GM23248 (cell line): ENCODE results near the gene CD300A. TPM values are rescaled to one million over a fixed set of nuclear protein-coding genes. Genes with fewer than 3 reads are reported as not detected.

ENCODE experiments used
- DNase-seq: peaks from one replicate; pipeline ENCODE4 v3.0.0-alpha.2; 2015
- H2AFZ ChIP-seq: fragments of 200-600 bp; sonication (generic); 2 replicates; pipeline ENCODE4 v1.6.1; 2016; ENCODE audit warnings: antibody characterized with exemption
- H3F3A ChIP-seq: fragments of 200-600 bp; sonication (generic); 2 replicates; pipeline ENCODE4 v1.6.1; 2016; ENCODE audit warnings: mild to moderate bottlenecking, antibody characterized with exemption, mixed run types; ENCODE audit not compliant: insufficient read depth
- H3K27ac ChIP-seq: fragments of 200-600 bp; sonication (generic); 2 replicates; pipeline ENCODE4 v1.5.1; 2016; ENCODE audit warnings: mild to moderate bottlenecking
- H3K27me3 ChIP-seq: fragments of 200-600 bp; sonication (generic); replicated peaks from 2 replicates; pipeline ENCODE4 v1.6.1; 2016; ENCODE audit warnings: mild to moderate bottlenecking; ENCODE audit not compliant: insufficient read depth
- H3K36me3 ChIP-seq: fragments of 200-600 bp; sonication (generic); 2 replicates; pipeline ENCODE4 v1.6.1; 2016; ENCODE audit warnings: low read depth, mild to moderate bottlenecking
- H3K4me1 ChIP-seq: fragments of 200-600 bp; sonication (generic); 2 replicates; pipeline ENCODE4 v1.6.1; 2016; ENCODE audit warnings: mild to moderate bottlenecking; ENCODE audit not compliant: insufficient read depth
- H3K4me2 ChIP-seq: fragments of 200-600 bp; sonication (generic); one replicate; pipeline ENCODE4 v1.6.1; 2016; ENCODE audit warnings: mild to moderate bottlenecking; ENCODE audit not compliant: unreplicated experiment
- H3K4me3 ChIP-seq: fragments of 200-600 bp; sonication (generic); 2 replicates; pipeline ENCODE4 v1.5.1; 2016; ENCODE audit warnings: mild to moderate bottlenecking
- H3K79me2 ChIP-seq: fragments of 200-600 bp; sonication (generic); 2 replicates; pipeline ENCODE4 v1.6.1; 2016; ENCODE audit warnings: mild to moderate bottlenecking; ENCODE audit not compliant: insufficient read depth
- H3K9ac ChIP-seq: fragments of 200-600 bp; sonication (generic); 2 replicates; pipeline ENCODE4 v1.6.1; 2016; ENCODE audit warnings: mild to moderate bottlenecking
- H3K9me2 ChIP-seq: fragments of 200-600 bp; sonication (generic); 2 replicates; pipeline ENCODE4 v1.6.1; 2016; ENCODE audit warnings: mixed run types, mild to moderate bottlenecking, moderate library complexity; ENCODE audit not compliant: insufficient read depth
- H3K9me3 ChIP-seq: fragments of 200-600 bp; sonication (generic); one replicate; pipeline ENCODE4 v1.6.1; 2017; ENCODE audit warnings: low read depth
- H4K20me1 ChIP-seq: fragments of 200-600 bp; sonication (generic); 2 replicates; pipeline ENCODE4 v1.6.0; 2016; ENCODE audit not compliant: insufficient read depth
- EZH2 ChIP-seq: fragments of 200-600 bp; sonication (generic); IDR thresholded peaks from 2 replicates; pipeline ENCODE4 v1.6.1; 2018; ENCODE audit warnings: antibody characterized with exemption, mild to moderate bottlenecking; ENCODE audit not compliant: insufficient read depth, poor library complexity, severe bottlenecking
- EZH2phosphoT487 ChIP-seq: fragments of 200-600 bp; sonication (generic); IDR thresholded peaks from 2 replicates; pipeline ENCODE4 v1.6.1; 2018; ENCODE audit warnings: antibody characterized with exemption, moderate library complexity, mild to moderate bottlenecking, low read depth; ENCODE audit not compliant: insufficient read depth
- WGBS, 2 experiments: methylation state at CpG; one replicate each; pipeline ENCODE4 v1.1.6; 2015 to 2017; ENCODE audit warnings: low lambda C conversion rate in 2 of 2, low coverage in 1 of 2; ENCODE audit errors: missing lambda C conversion rate in 2 of 2; 5-methylcytosine and 5-hydroxymethylcytosine counted together
- in situ Hi-C: fragments of 300-500 bp; cut with MboI; formaldehyde crosslinking; loops from 2 replicates; pipeline ENCODE4 v1.15.0; 2020
- polyA plus RNA-seq: library from polyadenylated mRNA; unstranded; fragments of >200 nt; fragmentation: Nextera tagmentation; extraction: Ambion mirVana; gene quantifications from 2 replicates; pipeline ENCODE4 v1.2.1, GENCODE V29; 2016
- total RNA-seq: library from RNA; depleted of rRNA; stranded (reverse); fragments of >200 nt; shearing (Covaris generic); gene quantifications from 2 replicates; pipeline ENCODE4 v1.2.3, GENCODE V29; 2014

Gene CD300A
- total and polyA plus RNA-seq, 2 experiments from 2014 or later, result not detected

- H3K27ac ChIP-seq, result no peak overlapping the region
- H3K9me2 ChIP-seq, result no peaks in the 10 kb centered on the region
- peaks cover 4% of the 10 kb centered on the region; the same call in 1 of the 2 replicates for H3K27me3 ChIP-seq
- no peaks in the 10 kb centered on the region for H3K4me1 ChIP-seq
- no peaks in the 10 kb centered on the region for H3K36me3 ChIP-seq
- no peak overlapping the region for H3K4me3 ChIP-seq
- in situ Hi-C loops, result no loop called here
- H2AFZ ChIP-seq, result peak overlapping the region; percentile 56; the same call in 1 of the 2 replicates
- no peak for TF ChIP-seq EZH2phosphoT487
- no peak for TF ChIP-seq EZH2
- 28 to 32% methylated on average over 25 to 28 of the region's 28 CpGs for WGBS, 2 experiments
- H3K79me2 ChIP-seq, result no peaks in the 10 kb centered on the region
- peak; percentile 25 for DNase-seq
- no peak overlapping the region for H3K4me2 ChIP-seq
- H3K9ac ChIP-seq, result no peak overlapping the region
- no peaks in the 10 kb centered on the region for H3F3A ChIP-seq
- no peaks in the 10 kb centered on the region for H4K20me1 ChIP-seq
- H3K9me3 ChIP-seq, result no peaks in the 10 kb centered on the region
Observed at GRCh38 chr17:74442670-74443515, 23.5 kb upstream of the CD300A start.

- no peak overlapping the region for H3K27ac ChIP-seq
- no peak overlapping the region for H2AFZ ChIP-seq
- no peaks in the 10 kb centered on the region for H3F3A ChIP-seq
- DNase-seq, result no peak
- no peak overlapping the region for H3K4me2 ChIP-seq
- WGBS, 2 experiments, result 78 to 80% methylated on average over 8 of the region's 8 CpGs
- no peaks in the 10 kb centered on the region for H3K36me3 ChIP-seq
- H3K9me3 ChIP-seq, result no peaks in the 10 kb centered on the region
- H4K20me1 ChIP-seq, result no peaks in the 10 kb centered on the region
- H3K79me2 ChIP-seq, result no peaks in the 10 kb centered on the region
- no peaks in the 10 kb centered on the region for H3K9me2 ChIP-seq
- TF ChIP-seq EZH2phosphoT487 (no peak), EZH2 (no peak)
- in situ Hi-C loops, result no loop called here
- H3K4me1 ChIP-seq, result no peaks in the 10 kb centered on the region
- H3K27me3 ChIP-seq, result peaks cover 4% of the 10 kb centered on the region; the same call in 1 of the 2 replicates
- no peak overlapping the region for H3K4me3 ChIP-seq
- no peak overlapping the region for H3K9ac ChIP-seq
Observed at GRCh38 chr17:74443516-74444296, 22.7 kb upstream of the CD300A start.

- no peaks in the 10 kb centered on the region for H3K4me1 ChIP-seq
- peaks cover 4% of the 10 kb centered on the region; the same call in 1 of the 2 replicates for H3K27me3 ChIP-seq
- H3F3A ChIP-seq, result no peaks in the 10 kb centered on the region
- H3K36me3 ChIP-seq, result no peaks in the 10 kb centered on the region
- H3K27ac ChIP-seq, result no peak overlapping the region
- H3K9me2 ChIP-seq, result no peaks in the 10 kb centered on the region
- no peaks in the 10 kb centered on the region for H3K79me2 ChIP-seq
- 34 to 37% methylated on average over 12 of the region's 12 CpGs for WGBS, 2 experiments
- TF ChIP-seq EZH2 (no peak), EZH2phosphoT487 (no peak)
- DNase-seq, result no peak
- no peak overlapping the region for H3K4me3 ChIP-seq
- no peaks in the 10 kb centered on the region for H3K9me3 ChIP-seq
- no peak overlapping the region for H2AFZ ChIP-seq
- in situ Hi-C loops, result no loop called here
- no peak overlapping the region for H3K4me2 ChIP-seq
- no peaks in the 10 kb centered on the region for H4K20me1 ChIP-seq
- no peak overlapping the region for H3K9ac ChIP-seq
Observed at GRCh38 chr17:74444406-74444805, 22.0 kb upstream of the CD300A start.

GRCh38 chr17:74445158-74445557 lies 21.3 kb upstream of the CD300A start:
- no peaks in the 10 kb centered on the region for H3F3A ChIP-seq
- H4K20me1 ChIP-seq, result no peaks in the 10 kb centered on the region
- no peak overlapping the region for H3K4me3 ChIP-seq
- H3K79me2 ChIP-seq, result no peaks in the 10 kb centered on the region
- H3K9ac ChIP-seq, result no peak overlapping the region
- H3K27ac ChIP-seq, result no peak overlapping the region
- no peak overlapping the region for H2AFZ ChIP-seq
- no peaks in the 10 kb centered on the region for H3K4me1 ChIP-seq
- H3K9me3 ChIP-seq, result no peaks in the 10 kb centered on the region
- 65 to 67% methylated on average over 7 of the region's 7 CpGs for WGBS, 2 experiments
- no peak overlapping the region for H3K4me2 ChIP-seq
- in situ Hi-C loops, result no loop called here
- TF ChIP-seq EZH2 (no peak), EZH2phosphoT487 (no peak)
- peaks cover 4% of the 10 kb centered on the region; the same call in 1 of the 2 replicates for H3K27me3 ChIP-seq
- DNase-seq, result no peak
- no peaks in the 10 kb centered on the region for H3K36me3 ChIP-seq
- H3K9me2 ChIP-seq, result no peaks in the 10 kb centered on the region
